ENCODE data around the gene SH3BP2.

The SH3BP2 gene, protein sequence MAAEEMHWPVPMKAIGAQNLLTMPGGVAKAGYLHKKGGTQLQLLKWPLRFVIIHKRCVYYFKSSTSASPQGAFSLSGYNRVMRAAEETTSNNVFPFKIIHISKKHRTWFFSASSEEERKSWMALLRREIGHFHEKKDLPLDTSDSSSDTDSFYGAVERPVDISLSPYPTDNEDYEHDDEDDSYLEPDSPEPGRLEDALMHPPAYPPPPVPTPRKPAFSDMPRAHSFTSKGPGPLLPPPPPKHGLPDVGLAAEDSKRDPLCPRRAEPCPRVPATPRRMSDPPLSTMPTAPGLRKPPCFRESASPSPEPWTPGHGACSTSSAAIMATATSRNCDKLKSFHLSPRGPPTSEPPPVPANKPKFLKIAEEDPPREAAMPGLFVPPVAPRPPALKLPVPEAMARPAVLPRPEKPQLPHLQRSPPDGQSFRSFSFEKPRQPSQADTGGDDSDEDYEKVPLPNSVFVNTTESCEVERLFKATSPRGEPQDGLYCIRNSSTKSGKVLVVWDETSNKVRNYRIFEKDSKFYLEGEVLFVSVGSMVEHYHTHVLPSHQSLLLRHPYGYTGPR

DNA sequence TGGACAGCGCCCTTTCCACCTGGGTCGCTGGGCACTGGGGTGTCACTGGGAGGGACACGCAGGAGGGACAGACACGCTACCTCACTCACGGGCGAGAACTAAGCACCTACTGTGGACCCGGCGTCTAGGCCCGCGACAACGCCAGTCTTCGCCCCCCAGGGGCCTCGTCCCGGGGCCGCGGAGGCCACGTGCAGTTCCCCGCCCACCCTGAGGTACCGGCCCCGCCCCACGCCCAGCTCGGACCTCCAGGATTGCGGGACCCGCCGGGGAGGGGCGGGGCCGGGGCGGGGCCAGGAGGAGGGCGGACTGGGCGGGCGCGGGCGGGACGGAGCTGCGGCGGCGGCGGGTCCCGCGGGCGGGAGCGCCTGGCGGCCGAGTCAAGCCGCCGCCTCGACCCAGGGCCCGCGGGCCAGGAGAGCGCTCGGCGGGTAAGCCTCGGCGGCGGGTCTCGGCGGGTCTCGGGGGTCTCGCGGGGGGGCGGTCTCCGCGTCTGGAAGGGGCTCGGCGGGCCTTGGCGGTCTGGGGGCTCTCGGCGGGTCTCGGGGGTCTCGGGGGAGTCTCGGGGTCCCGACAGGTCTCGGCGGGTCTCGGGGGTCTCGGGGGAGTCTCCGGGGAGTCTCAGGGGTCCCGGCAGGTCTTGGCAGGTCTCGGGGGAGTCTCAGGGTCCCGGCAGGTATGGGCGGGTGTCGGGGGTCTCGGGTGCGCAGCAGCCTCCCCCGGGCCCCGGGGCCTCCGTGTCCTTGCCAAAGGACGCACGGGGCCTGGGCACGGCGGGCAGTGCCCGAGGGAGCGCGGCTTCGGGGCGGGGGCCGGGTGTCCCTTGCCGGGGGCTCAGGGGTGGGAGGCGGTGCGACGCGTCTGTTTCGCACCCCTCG lies at the start of gene SH3BP2:
Gene SH3BP2 (plus strand): TSS at position 375 of the 875 bp plus-strand sequence. CDS start 27,533 bp downstream, outside the sequence.
- no peak for DNase-seq

DNA sequence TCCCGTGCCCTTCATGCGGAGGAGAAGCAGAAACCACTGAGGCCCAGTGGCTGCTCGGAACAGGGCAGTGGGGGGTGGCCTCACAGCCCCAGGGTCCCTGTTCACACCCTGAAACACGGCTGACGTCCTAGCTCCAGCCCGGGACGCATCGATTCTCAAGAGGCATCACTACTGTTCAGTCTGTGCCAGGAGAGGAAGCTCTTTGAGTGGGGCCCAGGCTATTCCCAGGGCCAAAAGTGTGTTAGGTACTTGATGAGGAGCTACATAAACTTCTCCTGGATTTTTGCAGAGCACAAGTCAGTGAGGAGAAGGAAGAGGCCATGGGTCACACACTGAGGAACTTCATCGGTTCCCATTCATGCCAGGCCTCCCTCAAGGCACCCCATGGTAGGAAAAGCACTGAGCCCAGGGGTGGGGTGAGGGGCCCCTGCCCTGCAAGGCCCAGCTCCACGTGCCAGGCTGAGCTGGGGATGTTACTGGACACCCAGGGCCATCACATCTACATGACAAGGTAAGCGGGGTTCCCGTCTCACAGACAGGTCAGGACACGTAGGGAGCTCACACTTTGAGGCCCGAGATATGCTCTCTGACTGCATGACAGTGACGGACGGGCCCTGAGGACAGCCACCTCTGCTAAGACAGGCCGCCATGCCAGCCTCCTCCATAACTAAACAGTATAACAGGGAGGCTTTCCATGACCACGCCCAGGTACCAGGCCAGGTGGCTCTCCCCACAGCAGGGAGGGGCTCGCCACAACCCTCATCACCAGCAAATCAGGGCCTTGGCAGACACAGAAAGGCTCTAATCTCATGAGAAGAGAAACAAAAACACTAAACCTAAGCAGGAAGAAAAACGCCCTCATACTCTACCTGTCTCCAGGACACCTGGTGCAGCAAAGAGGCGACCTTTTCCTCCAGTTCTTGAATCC lies 49.1 kb upstream of the SH3BP2 start:
- DNase-seq = no peak

DNA sequence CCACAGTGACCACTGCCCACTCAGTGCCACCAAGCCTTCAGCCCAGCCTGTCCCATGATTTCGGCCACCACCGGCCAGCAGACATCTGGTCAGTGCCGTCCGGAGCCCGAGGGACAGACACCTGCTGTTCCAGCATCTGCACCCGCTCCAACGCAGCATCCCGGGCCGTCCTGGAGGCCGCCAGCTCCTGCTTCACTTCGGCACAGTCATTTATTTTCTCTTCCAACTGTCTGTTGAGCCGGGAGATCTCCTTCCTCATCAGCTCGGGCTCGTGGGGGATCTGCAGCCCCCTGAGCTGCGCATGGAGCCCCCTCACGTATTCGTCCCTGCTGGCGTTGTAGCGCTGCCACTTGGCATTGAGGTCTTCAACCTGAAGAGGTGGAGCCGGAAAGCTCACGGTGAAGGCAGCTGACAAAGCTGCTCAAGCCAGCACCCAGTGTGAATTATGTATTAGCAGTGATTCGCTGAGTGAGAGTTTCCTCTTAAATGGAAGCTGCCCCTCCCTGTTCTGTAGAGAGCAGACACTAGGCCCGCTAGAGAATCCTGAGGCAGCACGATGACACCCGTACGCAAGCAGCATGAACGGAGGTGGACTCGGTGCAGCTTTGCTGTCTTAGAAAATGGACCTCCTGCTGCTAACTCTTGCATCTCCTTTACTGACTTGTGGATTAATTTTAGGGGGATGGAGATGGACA lies 48.2 kb upstream of the SH3BP2 start:
- DNase-seq = no peak

- DNase-seq = no peak
Observed at GRCh38 chr4:2745516-2745915, 47.4 kb upstream of the SH3BP2 start.

GRCh38 chr4:2745981-2746806 lies 46.7 kb upstream of the SH3BP2 start:
- DNase-seq = no peak

GRCh38 chr4:2746891-2747695 lies 45.8 kb upstream of the SH3BP2 start:
- no peak for DNase-seq

- DNase-seq = no peak
Observed at GRCh38 chr4:2750719-2751605, 41.9 kb upstream of the SH3BP2 start.

- DNase-seq = no peak
Observed at GRCh38 chr4:2753436-2753835, 39.4 kb upstream of the SH3BP2 start.

- DNase-seq = no peak
Observed at GRCh38 chr4:2754848-2755819, 37.8 kb upstream of the SH3BP2 start.

GRCh38 chr4:2755821-2756690 lies 36.8 kb upstream of the SH3BP2 start, which contains the start of gene TNIP2:
Gene TNIP2, minus strand, starts transcription at chr4:2756336. Its CDS starts 47 bp downstream, at chr4:2756289.
- DNase-seq = no peak

- DNase-seq = no peak
Observed at GRCh38 chr4:2756691-2757350, 36.1 kb upstream of the SH3BP2 start.

DNA sequence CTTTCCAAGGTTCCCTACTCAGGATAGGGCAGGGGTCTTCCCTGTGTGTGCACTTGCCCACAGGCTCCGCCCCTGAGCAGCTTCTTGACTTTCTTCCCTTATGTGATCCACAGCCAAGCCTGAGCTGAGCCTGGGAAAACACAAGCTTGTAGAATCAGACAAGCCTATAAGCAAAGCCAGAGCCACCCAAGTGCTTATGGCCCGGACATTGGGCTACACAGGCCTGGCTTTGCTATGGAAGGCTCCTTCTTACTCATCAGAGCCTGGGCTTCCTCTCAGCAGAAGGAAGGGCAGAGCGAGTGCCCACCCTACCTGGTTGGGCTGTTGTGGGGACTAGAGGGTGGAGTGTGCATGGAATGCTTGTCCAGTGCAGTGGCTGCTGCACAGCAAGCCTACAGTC lies 35.5 kb upstream of the SH3BP2 start:
- DNase-seq = no peak

GRCh38 chr4:2761035-2761923 lies 31.6 kb upstream of the SH3BP2 start:
- DNase-seq = no peak

GRCh38 chr4:2762048-2762447 lies 30.8 kb upstream of the SH3BP2 start:
- no peak for DNase-seq

All from SIG-M5 (cell line).